Neural crest cell (in vitro differentiated cells): ENCODE results near the gene SDSL. TPM values are rescaled to one million over a fixed set of nuclear protein-coding genes. Genes with fewer than 3 reads are reported as not detected.

ENCODE experiments used
- DNase-seq: peaks from one replicate; pipeline ENCODE4 v3.0.0; 2021; ENCODE audit warnings: low read depth, mixed read lengths, low spot score
- H3K27ac Mint-ChIP-seq: one replicate; pipeline ENCODE4 v1.8.0; 2021; ENCODE audit warnings: mild to moderate bottlenecking, mixed read lengths; ENCODE audit not compliant: unreplicated experiment
- H3K27me3 Mint-ChIP-seq: 2 replicates; pipeline ENCODE4 v1.8.0; 2021; ENCODE audit warnings: low read depth, mild to moderate bottlenecking, mixed read lengths
- H3K36me3 Mint-ChIP-seq: 2 replicates; pipeline ENCODE4 v1.8.0; 2021; ENCODE audit warnings: low read depth, mild to moderate bottlenecking, mixed read lengths
- H3K4me1 Mint-ChIP-seq: 2 replicates; pipeline ENCODE4 v1.8.0; 2021; ENCODE audit warnings: mixed read lengths
- H3K4me3 Mint-ChIP-seq: one replicate; pipeline ENCODE4 v1.8.0; 2021; ENCODE audit warnings: mild to moderate bottlenecking, mixed read lengths
- H3K9me3 Mint-ChIP-seq: 2 replicates; pipeline ENCODE4 v1.8.0; 2021; ENCODE audit warnings: mixed read lengths
- CTCF ChIP-seq: fragments of 200-600 bp; sonication (generic); conservative IDR thresholded peaks from 2 replicates; pipeline ENCODE4 v1.5.0; 2021; ENCODE audit warnings: antibody characterized with exemption, mild to moderate bottlenecking
- total RNA-seq: library from RNA; stranded (reverse); gene quantifications from 2 replicates; pipeline ENCODE4 v1.2.1, GENCODE V29; 2021

Gene SDSL
- total RNA-seq, 1 donor from 2014 or later = 1.5 TPM

- no peaks in the 10 kb centered on the region for H3K4me1 Mint-ChIP-seq
- no peak overlapping the region for H3K4me3 Mint-ChIP-seq
- H3K27ac Mint-ChIP-seq = no peak overlapping the region
- no peaks in the 10 kb centered on the region for H3K36me3 Mint-ChIP-seq
- H3K27me3 Mint-ChIP-seq = peaks cover 98% of the 10 kb centered on the region
- no peaks in the 10 kb centered on the region for H3K9me3 Mint-ChIP-seq
- TF ChIP-seq CTCF = no peak
- no peak for DNase-seq
Observed at GRCh38 chr12:113477842-113478215, 55.6 kb downstream of the SDSL start.

DNA sequence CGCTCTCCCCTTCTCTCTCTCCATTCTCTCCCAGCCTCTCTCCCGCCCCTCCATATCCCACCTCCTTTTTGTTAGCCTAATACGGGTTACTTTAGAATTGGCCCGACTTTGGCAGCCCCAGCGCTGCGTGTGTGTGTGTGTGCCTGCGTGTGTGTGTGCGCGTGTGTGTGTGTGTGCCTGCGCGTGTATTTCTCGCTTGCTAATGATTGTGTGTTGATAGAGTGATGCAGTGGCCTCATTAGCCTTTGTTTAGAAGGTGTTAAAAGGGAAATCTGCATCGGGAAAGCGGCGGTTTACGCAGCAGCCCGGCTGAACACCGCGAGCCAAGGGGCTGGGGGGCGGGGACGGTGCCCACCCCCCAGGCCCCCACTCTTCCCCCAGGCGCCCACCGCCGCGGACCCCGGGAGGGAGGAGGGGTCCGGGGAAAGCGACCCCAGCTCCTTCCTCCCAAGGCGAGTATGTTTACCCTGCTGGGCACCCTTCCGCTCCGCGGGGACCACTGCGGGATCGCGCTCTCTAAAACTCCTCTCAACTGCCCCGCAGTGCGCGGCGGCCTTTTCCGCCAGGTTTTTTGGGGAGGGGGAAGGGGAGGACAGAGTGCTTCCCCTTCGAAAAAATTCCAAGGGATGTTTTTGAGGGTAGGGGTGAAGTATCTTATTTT is 56.3 kb downstream of the SDSL start:
- no peaks in the 10 kb centered on the region for H3K36me3 Mint-ChIP-seq
- no peak overlapping the region for H3K4me3 Mint-ChIP-seq
- TF ChIP-seq CTCF = no peak
- H3K9me3 Mint-ChIP-seq = no peaks in the 10 kb centered on the region
- no peak overlapping the region for H3K27ac Mint-ChIP-seq
- H3K4me1 Mint-ChIP-seq = no peaks in the 10 kb centered on the region
- H3K27me3 Mint-ChIP-seq = peaks cover 98% of the 10 kb centered on the region
- no peak for DNase-seq

DNA sequence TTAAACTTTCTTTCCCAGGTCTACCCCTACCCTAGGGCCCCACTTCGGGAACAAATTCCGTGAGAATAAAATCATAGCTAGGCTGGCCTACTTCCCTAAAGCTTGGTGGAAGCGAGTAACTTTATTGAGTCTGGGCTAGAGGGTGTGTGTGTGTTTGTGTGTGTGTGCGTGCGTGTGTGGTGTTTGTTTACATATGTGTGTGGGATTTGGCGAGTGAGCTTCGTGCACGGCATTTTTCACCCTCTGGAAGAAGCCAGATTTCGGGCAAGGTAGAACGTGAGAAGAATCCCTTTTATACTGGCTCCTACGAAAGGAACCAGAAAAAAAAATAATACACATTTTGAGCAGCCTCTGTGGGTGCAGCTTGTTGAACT is 57.0 kb downstream of the SDSL start:
- H3K36me3 Mint-ChIP-seq = no peaks in the 10 kb centered on the region
- no peaks in the 10 kb centered on the region for H3K9me3 Mint-ChIP-seq
- no peak overlapping the region for H3K4me3 Mint-ChIP-seq
- H3K4me1 Mint-ChIP-seq = no peaks in the 10 kb centered on the region
- DNase-seq = no peak
- no peak for TF ChIP-seq CTCF
- H3K27ac Mint-ChIP-seq = no peak overlapping the region
- H3K27me3 Mint-ChIP-seq = peaks cover 98% of the 10 kb centered on the region

- no peaks in the 10 kb centered on the region for H3K9me3 Mint-ChIP-seq
- H3K27me3 Mint-ChIP-seq = peaks cover 98% of the 10 kb centered on the region
- no peak overlapping the region for H3K27ac Mint-ChIP-seq
- no peaks in the 10 kb centered on the region for H3K36me3 Mint-ChIP-seq
- no peaks in the 10 kb centered on the region for H3K4me1 Mint-ChIP-seq
- DNase-seq = peak; percentile 82
- no peak for TF ChIP-seq CTCF
- H3K4me3 Mint-ChIP-seq = peak overlapping the region; percentile 19
Observed at GRCh38 chr12:113479590-113480335, 57.6 kb downstream of the SDSL start.

- no peak for TF ChIP-seq CTCF
- Mint-ChIP-seq H3K27me3 (peaks cover 98% of the 10 kb centered on the region), H3K4me1 (no peaks in the 10 kb centered on the region), H3K9me3 (no peaks in the 10 kb centered on the region), H3K36me3 (no peaks in the 10 kb centered on the region), H3K4me3 (peak overlapping the region; percentile 19), H3K27ac (no peak overlapping the region)
- DNase-seq = no peak
Observed at GRCh38 chr12:113480336-113480971, 58.3 kb downstream of the SDSL start.
